HS-5 (cell line): ENCODE data around the gene AGMO.

Experiments used
- DNase-seq: peaks from one replicate; pipeline ENCODE4 v3.0.0-alpha.2; 2012; ENCODE audit warnings: low read depth

Gene AGMO

GRCh38 chr7:15561835-15562234 lies at the start of gene AGMO:
TSS of gene AGMO (minus strand) at chr7:15562015.
- DNase-seq = no peak

GRCh38 chr7:15610503-15610902 lies 48.7 kb upstream of the AGMO start:
- DNase-seq = no peak

- no peak for DNase-seq
These were observed 47.5 kb upstream of the AGMO start for GRCh38 chr7:15609287-15609686.

- no peak for DNase-seq
These were observed 45.9 kb upstream of the AGMO start for GRCh38 chr7:15607529-15608210.

DNA sequence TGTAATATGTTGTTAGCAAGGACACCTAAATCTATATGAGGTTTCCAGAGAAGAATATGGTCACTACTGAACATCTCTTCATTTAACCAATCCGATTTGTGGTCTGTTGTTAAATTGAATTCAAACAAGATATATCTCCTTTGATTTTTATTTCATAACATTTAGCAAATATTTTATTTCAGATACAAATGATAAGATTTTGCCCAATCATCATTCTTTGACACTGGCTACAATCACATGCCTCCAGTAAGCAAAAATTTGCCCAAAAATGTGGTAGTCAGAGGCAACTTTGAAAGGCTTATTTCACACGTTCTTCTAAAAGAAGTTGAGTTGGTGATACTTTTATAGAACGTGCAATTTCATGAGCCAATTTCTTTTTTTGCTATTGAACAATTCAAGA lies 44.7 kb upstream of the AGMO start:
- DNase-seq = no peak

DNA sequence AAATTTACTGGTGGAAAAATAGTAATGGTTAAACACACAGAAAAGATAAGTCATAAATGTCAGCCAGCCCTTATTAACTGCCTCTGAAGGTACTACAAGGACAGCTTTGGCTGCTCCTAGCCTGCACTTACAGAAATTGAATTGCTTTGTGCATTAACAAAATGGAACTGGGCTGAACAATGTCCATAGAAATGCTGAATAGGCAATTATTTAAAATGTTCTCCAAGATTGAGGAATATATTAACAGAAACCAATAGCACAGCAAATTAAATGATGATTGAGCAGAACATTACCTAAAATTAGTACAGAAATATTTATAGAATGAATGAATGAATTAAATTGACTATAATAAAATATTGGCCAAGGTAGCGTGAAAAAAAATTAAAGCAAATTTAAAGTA lies 42.4 kb upstream of the AGMO start:
- no peak for DNase-seq

DNA sequence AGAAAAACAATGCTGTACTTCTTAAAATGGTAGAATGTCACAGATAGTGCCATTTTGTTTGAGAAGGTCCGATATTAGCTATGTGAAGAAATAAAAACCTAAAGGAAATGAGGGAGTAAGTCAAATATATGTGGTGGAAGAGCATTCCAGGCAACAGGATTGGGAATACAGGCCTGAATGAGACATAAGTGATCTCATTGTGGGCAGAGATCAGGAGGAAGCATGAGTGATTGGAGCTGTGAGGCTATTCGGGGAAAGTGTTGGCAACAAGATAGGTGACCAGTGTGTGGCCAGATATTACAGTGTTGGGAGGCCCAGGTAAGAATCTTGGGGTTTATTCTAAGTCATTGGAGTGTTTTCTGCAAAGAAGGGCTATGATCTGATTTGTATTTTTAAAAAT lies 41.3 kb upstream of the AGMO start:
- peak; percentile 20 for DNase-seq

DNA sequence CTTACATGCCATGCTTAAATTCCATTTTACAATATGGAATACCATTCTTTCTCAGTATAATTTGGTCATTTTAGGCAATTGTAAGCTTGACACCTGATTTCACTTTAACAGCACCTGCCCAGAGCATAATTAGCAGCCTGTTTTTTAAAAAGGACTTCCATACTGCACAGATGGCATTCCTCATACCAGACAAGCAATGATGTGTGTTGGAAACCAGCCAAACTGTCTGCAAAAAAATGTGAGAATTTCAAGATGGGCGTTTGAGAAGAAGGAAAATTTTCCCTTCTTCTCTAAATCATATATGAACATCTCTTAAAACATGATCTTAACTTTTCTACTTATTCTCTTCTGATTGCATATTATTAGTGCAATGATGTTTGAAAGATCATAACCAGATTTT lies 40.4 kb upstream of the AGMO start:
- DNase-seq = no peak

- no peak for DNase-seq
These were observed 39.4 kb upstream of the AGMO start for GRCh38 chr7:15601175-15601574.

- DNase-seq = no peak
These were observed 38.5 kb upstream of the AGMO start for GRCh38 chr7:15600298-15600697.

DNA sequence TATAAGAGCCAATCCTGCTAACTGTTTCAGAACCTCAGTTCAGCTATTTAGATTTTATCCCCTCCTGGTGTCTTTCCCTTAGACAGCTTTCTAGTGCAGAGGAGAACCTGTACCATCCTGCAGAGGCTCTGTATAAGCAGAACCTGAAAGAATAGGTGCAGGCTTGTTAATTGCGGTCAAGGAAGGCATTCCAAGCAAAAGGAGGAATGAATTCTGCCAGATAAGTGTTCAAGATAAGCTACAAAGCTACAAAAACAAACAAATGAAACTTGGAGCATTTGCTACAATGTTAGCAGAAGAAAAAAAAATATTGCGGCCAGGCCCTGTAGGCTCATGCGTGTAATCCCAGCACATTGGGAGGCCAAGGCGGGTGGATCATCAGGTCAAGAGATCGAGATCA lies 32.6 kb upstream of the AGMO start:
- no peak for DNase-seq

DNA sequence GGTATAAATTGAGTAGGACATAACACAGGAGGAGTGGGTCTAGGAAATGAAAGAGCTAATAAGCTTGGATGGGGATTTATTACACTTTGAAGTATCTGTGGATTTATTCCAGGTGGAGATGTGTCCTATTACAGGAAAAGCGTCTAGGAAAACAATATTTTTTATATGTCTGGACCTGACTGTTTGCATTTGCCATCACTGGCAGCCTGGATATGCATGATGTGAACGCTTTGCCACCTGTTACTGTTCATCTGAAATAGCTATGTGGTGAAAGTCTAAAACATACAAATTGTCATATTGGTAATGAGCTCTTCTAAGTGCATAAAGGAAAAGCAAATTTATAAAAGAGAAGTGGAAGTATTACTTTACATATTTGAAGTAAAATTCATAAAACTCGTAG lies 31.6 kb upstream of the AGMO start:
- DNase-seq = no peak

DNA sequence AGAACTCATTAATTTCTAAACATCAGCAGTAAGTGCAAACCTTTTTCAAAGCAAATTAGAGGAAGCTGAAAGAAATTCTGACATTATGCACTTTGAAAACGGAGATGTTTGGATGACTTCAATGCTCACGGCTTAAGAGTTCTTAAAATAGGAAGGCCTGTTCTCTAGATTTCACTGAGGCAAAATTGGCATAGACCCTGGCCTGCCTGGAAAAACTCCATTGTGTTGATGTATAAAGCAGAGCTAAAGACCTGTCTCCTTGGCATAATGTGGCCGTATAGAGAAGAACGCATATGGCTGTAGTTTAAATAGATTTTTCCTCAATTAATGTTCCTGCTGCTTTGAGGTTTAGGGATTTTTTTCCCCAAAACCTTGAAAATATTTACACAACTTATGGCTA lies 24.5 kb upstream of the AGMO start:
- DNase-seq = no peak

DNA sequence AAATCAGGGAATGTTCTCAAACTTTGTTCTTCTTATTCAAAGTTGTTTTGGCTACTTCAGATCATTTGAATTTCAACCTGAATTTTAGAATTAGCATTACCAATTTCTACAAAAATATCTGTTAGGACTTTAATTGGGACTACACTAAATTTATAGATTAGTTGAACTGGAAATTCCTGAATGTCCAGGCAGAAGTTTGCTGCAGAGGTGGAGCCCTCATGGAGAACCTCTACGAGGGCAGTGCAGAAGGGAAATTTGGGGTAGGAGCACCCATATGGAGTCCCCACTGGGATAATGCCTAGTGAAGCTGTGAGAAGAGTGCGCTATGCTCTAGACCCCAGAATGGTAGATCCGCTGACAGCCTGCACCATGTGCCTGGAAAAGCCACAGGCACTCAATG lies 22.8 kb upstream of the AGMO start:
- no peak for DNase-seq

- no peak for DNase-seq
These were observed 21.0 kb upstream of the AGMO start for GRCh38 chr7:15582773-15583172.

DNA sequence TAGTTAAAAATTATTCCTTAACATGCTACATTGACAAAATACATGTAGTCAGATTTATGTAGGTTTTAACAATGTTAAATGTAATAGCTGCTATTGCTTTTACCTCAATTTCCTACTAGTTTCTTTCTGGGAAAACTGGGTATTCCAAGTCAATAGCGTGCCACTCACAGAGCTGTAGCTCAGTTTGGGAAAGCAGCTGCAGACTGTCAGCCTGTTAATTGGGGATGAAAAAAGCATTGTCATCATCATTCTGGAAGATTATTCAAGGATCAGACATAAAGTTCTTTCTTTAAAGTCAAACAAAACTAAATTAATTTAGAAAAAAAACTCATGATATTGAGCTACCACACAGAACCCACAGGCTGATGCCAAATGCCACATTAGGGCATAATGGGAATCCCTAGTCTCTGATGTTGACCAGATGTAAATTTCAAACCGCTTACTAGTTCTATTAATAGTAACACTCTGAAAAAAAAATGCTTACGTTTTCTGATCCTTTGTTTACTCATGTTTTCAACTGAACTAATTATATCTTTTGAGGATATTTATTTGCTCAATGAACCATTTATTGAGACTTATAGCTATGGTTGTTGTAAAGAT lies 19.6 kb upstream of the AGMO start:
- no peak for DNase-seq

DNA sequence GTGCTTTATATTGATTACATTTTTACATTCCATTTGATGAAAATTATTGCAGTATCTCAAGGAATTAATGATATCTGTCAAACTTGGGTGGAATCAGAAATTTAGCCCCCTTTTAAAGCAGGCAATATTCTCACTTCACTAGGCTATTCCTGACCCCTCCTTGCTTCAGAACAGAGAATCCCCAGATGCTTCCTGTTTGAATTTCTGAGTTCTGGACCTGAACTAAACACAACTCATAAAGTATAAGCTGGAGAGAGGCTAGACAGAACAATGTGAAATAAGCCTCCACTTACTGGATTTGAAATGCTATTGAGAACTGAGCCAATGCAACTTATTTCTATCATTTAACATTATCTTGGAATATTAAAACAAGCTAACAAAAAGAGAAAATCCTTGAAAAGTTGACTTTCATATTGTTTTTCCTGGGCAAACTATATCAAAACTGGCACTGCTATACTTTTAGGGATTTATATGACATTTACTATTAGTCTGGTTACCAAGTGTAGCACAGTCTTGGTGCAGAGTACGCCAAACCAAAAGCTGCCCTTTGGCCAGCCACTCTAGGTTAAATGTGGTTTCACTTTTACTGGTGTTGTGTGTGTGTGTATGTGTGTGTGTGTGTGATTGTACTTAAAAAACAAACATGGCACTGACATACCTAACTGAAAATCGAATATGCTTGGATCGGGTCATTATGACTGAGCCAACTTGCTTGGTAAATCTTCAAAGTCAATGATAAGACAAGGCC lies 19.0 kb upstream of the AGMO start:
- no peak for DNase-seq

DNA sequence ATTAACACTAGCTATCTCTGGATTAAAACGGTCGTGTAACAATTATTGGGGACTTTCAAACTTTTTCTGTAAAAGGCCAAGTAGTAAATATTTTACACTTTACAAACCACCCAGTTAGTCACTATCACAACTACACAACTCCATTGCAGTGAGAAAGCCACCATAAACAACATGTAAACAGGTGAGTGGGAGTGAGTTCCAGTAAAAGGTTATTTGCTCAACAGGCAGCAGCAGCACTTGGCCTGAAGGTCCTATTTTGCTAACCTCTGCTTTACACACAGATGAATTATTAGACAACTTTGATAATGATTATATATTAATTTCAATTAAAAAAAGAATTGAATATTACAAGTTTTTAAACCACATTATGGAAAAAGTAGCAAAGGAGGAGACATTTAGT lies 15.8 kb upstream of the AGMO start:
- DNase-seq = no peak

GRCh38 chr7:15571301-15571878 lies 9.6 kb upstream of the AGMO start:
- DNase-seq = peak; percentile 24

GRCh38 chr7:15567652-15568051 lies 5.8 kb upstream of the AGMO start:
- DNase-seq = no peak

DNA sequence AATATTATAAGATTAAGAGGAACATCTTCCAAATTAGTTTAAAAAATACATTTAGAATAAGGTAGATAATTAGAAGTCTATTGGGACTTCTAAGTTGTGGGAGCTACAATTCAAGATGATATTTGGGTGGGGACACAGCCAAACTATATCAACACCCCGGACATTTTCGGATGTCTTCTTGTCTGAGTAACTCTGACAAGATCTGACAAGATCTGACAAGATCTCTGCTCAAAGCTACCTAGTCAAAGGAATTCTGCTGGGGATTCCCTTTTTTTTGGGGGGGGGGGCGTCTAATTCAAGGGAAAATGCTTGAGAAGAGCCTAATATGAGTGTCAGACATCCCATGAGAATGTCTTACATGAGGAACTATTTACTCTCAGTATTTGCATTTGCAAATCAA lies 5.2 kb upstream of the AGMO start:
- no peak for DNase-seq

GRCh38 chr7:15566476-15566875 lies 4.7 kb upstream of the AGMO start:
- no peak for DNase-seq

DNA sequence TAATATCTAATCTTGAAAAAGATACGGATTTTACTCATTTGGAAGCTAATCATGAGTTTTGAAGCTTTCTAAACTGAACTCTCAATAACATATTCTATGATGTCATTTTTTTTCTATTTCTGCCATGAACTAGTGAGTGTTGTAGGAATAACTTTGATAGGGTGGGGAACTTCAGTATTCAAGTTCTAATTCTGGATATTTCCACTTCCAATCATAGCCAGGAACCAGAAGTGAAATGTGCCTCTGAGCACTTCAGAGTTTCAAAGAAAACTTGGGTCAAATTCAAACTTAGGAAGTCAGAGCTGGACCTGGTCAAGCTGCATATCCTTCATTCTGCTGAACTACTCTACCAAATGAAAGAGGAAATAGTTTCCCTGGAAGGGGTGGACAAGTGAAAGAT lies 847 bp downstream of the AGMO start:
- no peak for DNase-seq
